GM19043 (cell line): ENCODE data around the gene EYA2.
"Not testable (repeated sequence)": the region's sequence is repeated elsewhere in the genome, so short reads cannot be mapped to it uniquely, and the experiment has no call there.

Source experiments
- ATAC-seq: cut with Tn5 transposase; IDR thresholded peaks from one replicate; pipeline ENCODE4 v1.9.1; 2021; ENCODE audit warnings: low read depth; ENCODE audit not compliant: unreplicated experiment

Gene EYA2

GRCh38 chr20:46929902-46930301 is 35.3 kb downstream of the EYA2 start:
- no peak for ATAC-seq

GRCh38 chr20:46930640-46931339 is 36.1 kb downstream of the EYA2 start:
- ATAC-seq, result no peak

GRCh38 chr20:46931699-46932098 is 37.1 kb downstream of the EYA2 start:
- no peak for ATAC-seq

- not testable (repeated sequence) for ATAC-seq
These were observed 37.8 kb downstream of the EYA2 start for GRCh38 chr20:46932439-46932838.

GRCh38 chr20:46933150-46933549 is 38.5 kb downstream of the EYA2 start:
- ATAC-seq, result no peak

GRCh38 chr20:46934746-46935287 is 40.2 kb downstream of the EYA2 start:
- ATAC-seq, result no peak

- ATAC-seq, result no peak
These were observed 40.9 kb downstream of the EYA2 start for GRCh38 chr20:46935394-46936017.

GRCh38 chr20:46936415-46937156 is 41.9 kb downstream of the EYA2 start:
- no peak for ATAC-seq

- no peak for ATAC-seq
These were observed 42.5 kb downstream of the EYA2 start for GRCh38 chr20:46937157-46937523.

GRCh38 chr20:46937533-46938226 is 43.0 kb downstream of the EYA2 start:
- no peak for ATAC-seq

- ATAC-seq, result no peak
These were observed 43.8 kb downstream of the EYA2 start for GRCh38 chr20:46938434-46938833.

GRCh38 chr20:46939031-46939965 is 44.7 kb downstream of the EYA2 start:
- ATAC-seq, result no peak

- no peak for ATAC-seq
These were observed 46.0 kb downstream of the EYA2 start for GRCh38 chr20:46940616-46941015.

GRCh38 chr20:46941404-46941803 is 46.8 kb downstream of the EYA2 start:
- ATAC-seq, result no peak

- no peak for ATAC-seq
These were observed 49.4 kb downstream of the EYA2 start for GRCh38 chr20:46943861-46944591.

GRCh38 chr20:46945465-46945864 is 50.8 kb downstream of the EYA2 start:
- ATAC-seq, result no peak

GRCh38 chr20:46946181-46946624 is 51.6 kb downstream of the EYA2 start:
- no peak for ATAC-seq

GRCh38 chr20:46946796-46947195 is 52.2 kb downstream of the EYA2 start:
- no peak for ATAC-seq

- no peak for ATAC-seq
These were observed 53.4 kb downstream of the EYA2 start for GRCh38 chr20:46948081-46948480.
